Omental fat pad (tissue), 4 donors: ENCODE results near the gene RBL1. TPM values are rescaled to one million over a fixed set of nuclear protein-coding genes. Genes with fewer than 3 reads are reported as not detected.

Experiments used
- ATAC-seq: fragments of 150-250 bp; one replicate; pipeline ENCODE4 v1.9.1; 2016; ENCODE audit warnings: mild to moderate bottlenecking, moderate library complexity; ENCODE audit not compliant: low FRiP score
- DNase-seq: peaks from one replicate; pipeline ENCODE4 v3.0.0-alpha.2; 2019; ENCODE audit warnings: low spot score
- small RNA-seq: library from RNA; depleted of rRNA; stranded (forward); fragments of <200 nt; gene quantifications from one replicate; pipeline ENCODE3, GENCODE V24; 2016
- total RNA-seq, 4 donors: library from RNA; depleted of rRNA; stranded (reverse); fragments of >200 nt; gene quantifications; one replicate each; pipeline ENCODE4 v1.1.0, GENCODE V29; 2016
- TF ChIP-seq, protein P1 (sequence below), 3 donors: fragments of 450-650 bp; IDR thresholded peaks; one replicate each; pipeline ENCODE4 v1.5.1; 2016 to 2017; ENCODE audit warnings: antibody characterized with exemption in 3 of 3, mild to moderate bottlenecking in 3 of 3, moderate library complexity in 2 of 3

RBL1 gene
- total RNA-seq, 4 donors from 2014 or later, result 2.6 to 8.7 (median 5.3) TPM

DNA sequence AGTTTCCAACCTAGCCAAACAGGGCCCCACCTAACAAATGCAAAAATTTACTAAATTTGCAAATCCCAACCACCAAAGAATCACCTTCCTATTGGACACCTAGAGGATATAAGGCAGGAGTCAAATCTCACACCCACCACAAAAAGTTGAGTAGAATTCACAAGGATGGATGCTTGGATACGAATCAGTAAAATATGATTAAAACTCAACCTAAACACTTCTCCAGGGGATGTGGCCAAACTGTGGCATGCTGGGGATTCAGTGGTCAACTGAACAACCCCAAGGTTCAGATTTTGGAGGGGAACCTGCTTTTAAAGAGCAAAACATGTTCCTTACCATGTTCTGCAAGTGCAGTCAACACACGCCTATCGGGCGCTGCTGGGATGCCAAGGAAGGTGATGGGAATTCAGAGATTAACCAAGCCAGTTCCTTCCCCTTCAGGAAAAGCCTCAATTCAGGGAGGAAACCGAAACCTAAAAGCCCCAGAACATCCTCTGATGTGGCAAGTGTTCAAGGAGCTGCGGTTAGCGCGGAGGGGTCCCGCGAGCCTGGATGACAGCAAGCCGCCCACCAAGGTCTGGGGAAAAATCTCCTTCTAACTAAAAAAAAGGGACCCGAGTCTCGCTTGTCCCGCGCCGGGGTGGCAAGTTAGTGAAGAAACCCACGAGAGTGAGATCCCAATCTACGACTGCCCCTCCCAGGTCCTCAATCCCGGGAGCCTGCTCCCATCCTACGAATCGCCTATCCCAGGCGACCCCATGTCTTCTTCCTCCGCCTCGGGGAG, 145.2 kb downstream of the RBL1 start:
- ATAC-seq, result no peak
- no peak for DNase-seq
- TF ChIP-seq, protein P1, sequence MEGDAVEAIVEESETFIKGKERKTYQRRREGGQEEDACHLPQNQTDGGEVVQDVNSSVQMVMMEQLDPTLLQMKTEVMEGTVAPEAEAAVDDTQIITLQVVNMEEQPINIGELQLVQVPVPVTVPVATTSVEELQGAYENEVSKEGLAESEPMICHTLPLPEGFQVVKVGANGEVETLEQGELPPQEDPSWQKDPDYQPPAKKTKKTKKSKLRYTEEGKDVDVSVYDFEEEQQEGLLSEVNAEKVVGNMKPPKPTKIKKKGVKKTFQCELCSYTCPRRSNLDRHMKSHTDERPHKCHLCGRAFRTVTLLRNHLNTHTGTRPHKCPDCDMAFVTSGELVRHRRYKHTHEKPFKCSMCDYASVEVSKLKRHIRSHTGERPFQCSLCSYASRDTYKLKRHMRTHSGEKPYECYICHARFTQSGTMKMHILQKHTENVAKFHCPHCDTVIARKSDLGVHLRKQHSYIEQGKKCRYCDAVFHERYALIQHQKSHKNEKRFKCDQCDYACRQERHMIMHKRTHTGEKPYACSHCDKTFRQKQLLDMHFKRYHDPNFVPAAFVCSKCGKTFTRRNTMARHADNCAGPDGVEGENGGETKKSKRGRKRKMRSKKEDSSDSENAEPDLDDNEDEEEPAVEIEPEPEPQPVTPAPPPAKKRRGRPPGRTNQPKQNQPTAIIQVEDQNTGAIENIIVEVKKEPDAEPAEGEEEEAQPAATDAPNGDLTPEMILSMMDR (IDR thresholded peaks at IDR 0.05), result no peak

Small RNAs within 50 kb of the gene (small RNA-seq; reads per million reads assigned to genes)
- gene RPS3AP3, result not detected

Other genes with a start within 250 kb of the RBL1 start
- under 1 TPM in 1 of 4 donors, not detected in 3; 0.63 TPM for gene TLDC2, start 219.9 kb downstream of the RBL1 start, total RNA-seq
- gene SAMHD1, start 144.3 kb downstream of the RBL1 start, total RNA-seq, result 100 to 1,000 TPM; 295 to 471 (median 350) TPM
- 100 to 1,000 TPM; 105 to 168 (median 156) TPM for gene RPN2, start 83.3 kb upstream of the RBL1 start, total RNA-seq
- gene MROH8, start 83.6 kb upstream of the RBL1 start, total RNA-seq, result 1 to 10 TPM; 1.4 to 5.0 (median 3.6) TPM
- not detected for gene GHRH, start 165.8 kb upstream of the RBL1 start, total RNA-seq
- gene MANBAL, start 193.7 kb upstream of the RBL1 start, total RNA-seq, result 10 to 100 TPM; 25.8 to 37.8 (median 31.9) TPM